ENCODE data around the gene ATP8B4.

DNA sequence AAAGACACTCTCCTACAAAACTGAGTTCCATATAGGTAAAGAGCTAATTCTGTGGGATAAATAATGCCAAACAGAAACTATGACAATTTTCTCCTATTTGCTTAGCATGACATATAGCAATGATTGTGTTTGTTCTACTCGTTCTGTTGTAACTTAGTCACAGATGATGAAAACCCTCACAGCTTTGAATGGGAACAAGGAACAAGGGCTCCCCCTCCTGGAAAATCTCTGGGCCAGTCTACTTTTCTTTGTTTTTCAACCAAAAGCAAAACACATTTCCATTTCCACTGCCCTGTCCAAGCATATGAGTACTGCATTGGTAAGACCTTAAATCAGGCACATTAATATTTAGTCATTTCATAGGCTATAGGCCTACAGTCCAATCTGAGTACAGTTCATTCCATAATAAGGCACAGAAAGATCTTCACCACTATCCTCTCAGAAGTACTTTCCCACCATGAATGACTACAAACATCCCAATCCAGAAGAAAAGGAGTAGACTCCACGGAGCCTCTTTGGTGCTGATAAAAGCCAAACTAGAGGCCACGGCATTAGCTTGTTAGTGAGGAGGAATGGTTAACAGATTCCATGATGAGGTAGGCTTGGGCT lies 67.1 kb downstream of the ATP8B4 start:
- TF ChIP-seq BHLHE40 (IDR thresholded peaks at IDR 0.05; ENCODE audit: borderline replicate concordance) = no peak
- TF ChIP-seq SP1 (IDR thresholded peaks at IDR 0.05) = no peak
- TF ChIP-seq HDGF (IDR thresholded peaks at IDR 0.05; ENCODE audit: borderline replicate concordance) = no peak
- no peak for TF ChIP-seq TARDBP (IDR thresholded peaks at IDR 0.05)
- no peak for TF ChIP-seq NFRKB (IDR thresholded peaks at IDR 0.05)
- TF ChIP-seq SUZ12 (IDR thresholded peaks at IDR 0.05) = no peak
- TF ChIP-seq ELF4 (IDR thresholded peaks at IDR 0.05) = no peak
- TF ChIP-seq PKNOX1 (IDR thresholded peaks at IDR 0.05) = no peak
- no peak for TF ChIP-seq L3MBTL2 (conservative IDR thresholded peaks at IDR 0.05)
- no peak for TF ChIP-seq FOXM1 (IDR thresholded peaks at IDR 0.05; ENCODE audit: borderline replicate concordance)
- TF ChIP-seq CTBP1 (IDR thresholded peaks at IDR 0.05; ENCODE audit: borderline replicate concordance) = no peak
- TF ChIP-seq LEF1 (IDR thresholded peaks at IDR 0.05; ENCODE audit: borderline replicate concordance) = no peak
- no peak for TF ChIP-seq ZNF384 (IDR thresholded peaks at IDR 0.05)

Measured in HEK293T (cell line).